Adrenal gland (tissue), 12 donors: ENCODE data around the gene SNAP47. TPM values are rescaled to one million over a fixed set of nuclear protein-coding genes. Genes with fewer than 3 reads are reported as not detected.
"Not testable (repeated sequence)": the region's sequence is repeated elsewhere in the genome, so short reads cannot be mapped to it uniquely, and the experiment has no call there.

Experiments used
- DNase-seq, 7 donors: peaks; one replicate each; pipeline ENCODE4 v3.0.0-alpha.2; 2019 to 2020
- H3K27ac ChIP-seq, 5 donors: fragments of 200-600 bp; sonication (generic) in 4 of 5; 1 replicate in 3 of 5; 2 replicates in 2 of 5; pipeline versions ENCODE4 v1.5.1 to v1.8.0; 2016 to 2020; ENCODE audit warnings: mild to moderate bottlenecking in 1 of 5
- H3K27me3 ChIP-seq: fragments of 200-600 bp; 2 replicates; pipeline ENCODE4 v1.8.0; 2021
- H3K36me3 ChIP-seq, 2 donors: fragments of 200-600 bp; replicated peaks in 1 of 2; 1 replicate in 1 of 2; 2 replicates in 1 of 2; pipeline versions ENCODE4 v1.5.1 to v1.8.0; 2018 to 2022
- H3K4me1 ChIP-seq, 2 donors: fragments of 200-600 bp; replicated peaks in 1 of 2; 1 replicate in 1 of 2; 2 replicates in 1 of 2; pipeline versions ENCODE4 v1.5.1 to v1.8.0; 2018 to 2021
- H3K4me3 ChIP-seq, 4 donors: fragments of 200-600 bp; sonication (generic) in 3 of 4; one replicate each; pipeline ENCODE4 v1.5.1; 2016 to 2018
- H3K9me3 ChIP-seq, 3 donors: fragments of 200-600 bp; sonication (generic) in 1 of 3; replicated peaks in 1 of 3; 1 replicate in 2 of 3; 2 replicates in 1 of 3; pipeline versions ENCODE4 v1.5.1 to v1.8.0; 2016 to 2021
- POLR2A ChIP-seq, 2 donors: fragments of 450-650 bp; IDR thresholded peaks; one replicate each; pipeline ENCODE4 v1.6.1; 2017; ENCODE audit warnings: antibody characterized with exemption in 2 of 2, mild to moderate bottlenecking in 2 of 2, moderate library complexity in 1 of 2
- WGBS, 4 donors: extraction: QIAGEN DNeasy Blood & Tissue Kit in 2 of 4; methylation state at CpG; one replicate each; pipeline versions ENCODE4 v1.1.5 to v1.1.7; 2013 to 2017; 5-methylcytosine and 5-hydroxymethylcytosine counted together
- intact Hi-C, 2 donors: fragments of 100-400 bp; cut with DNase I; formaldehyde crosslinking; loops; one replicate each; pipeline versions ENCODE4 v1.14.1 to v1.15.0; 2022 to 2023
- polyA plus RNA-seq, 3 donors: library from polyadenylated mRNA; stranded (reverse); fragments of 200-250 nt in 2 of 3; fragments of 350-450 nt in 1 of 3; fragmentation: Illumina TruSeq in 1 of 3; extraction: RNeasy Lipid Tissue Mini Kit (QIAGEN cat#74804) in 1 of 3; gene quantifications; one replicate each; pipeline ENCODE4 v1.2.3, GENCODE V29; 2013 to 2014
- total RNA-seq, 9 donors: library from RNA; depleted of rRNA in 4 of 9; stranded (reverse); fragments of >200 nt in 4 of 9; fragments of 120-200 nt in 1 of 9; fragmentation: NEBNext Ultra II Directional in 1 of 9; extraction: Animal tissue kit (Norgen Biotek cat#: 25700) in 1 of 9; gene quantifications; one replicate each; pipeline versions ENCODE4 v1.1.0 to v1.2.4, GENCODE V29; 2013 to 2023
- TF ChIP-seq, protein P1 (sequence below), 6 experiments: fragments of 450-650 bp in 4 of 6; fragments of 200-600 bp in 2 of 6; sonication (generic) in 1 of 6; IDR thresholded peaks; 1 replicate in 5 of 6; 2 replicates in 1 of 6; pipeline versions ENCODE4 v1.5.1 to v1.8.0; 2016 to 2021; ENCODE audit warnings: antibody characterized with exemption in 6 of 6, mild to moderate bottlenecking in 2 of 6, moderate library complexity in 1 of 6
- donor health status: healthy with polysubstance abuse.
- donor health status: Bipolar disorder and iron deficiency.
- donor health status: DM: yes; HTN: yes; CAD: no.
- donor health status: DM: no; HTN: no; CAD: no.
- donor health status: DM: no; HTN: no; CAD: no.
- donor health status: DM: yes; HTN: yes; CAD: no.

Gene SNAP47
- total and polyA plus RNA-seq, 12 donors, result 24.5 to 216 (median 103) TPM

DNA sequence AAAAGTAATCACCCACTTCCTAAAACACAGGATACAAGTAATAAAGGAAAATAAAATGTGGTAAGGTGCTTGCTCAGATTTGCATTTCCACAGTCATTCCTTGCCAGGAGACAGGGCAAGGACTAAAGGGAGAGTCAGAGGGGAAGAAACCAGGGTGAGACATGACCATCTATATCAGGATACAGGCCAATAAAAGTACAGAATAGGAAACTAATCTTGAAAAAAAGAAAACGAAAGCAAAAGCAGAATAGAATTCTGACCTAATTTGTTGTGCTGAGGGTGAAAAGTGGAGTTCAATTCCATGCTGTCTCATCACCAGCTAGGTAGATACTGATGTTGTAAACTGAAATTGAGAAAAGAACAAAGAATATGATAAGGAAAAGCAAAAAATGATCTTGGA is 27.4 kb upstream of the SNAP47 start:
- Histone ChIP-seq H3K36me3 (no peaks in the 10 kb centered on the region), H3K9me3 (peaks cover 0 to under 1% (median 0%) of the 10 kb centered on the region in 3 donors), H3K27ac (no peak overlapping the region), H3K27me3 (no peaks in the 10 kb centered on the region), H3K4me1 (no peaks in the 10 kb centered on the region), H3K4me3 (no peak overlapping the region)
- DNase-seq, result no peak
- no peak for TF ChIP-seq POLR2A (IDR thresholded peaks at IDR 0.05)
- TF ChIP-seq, protein P1, sequence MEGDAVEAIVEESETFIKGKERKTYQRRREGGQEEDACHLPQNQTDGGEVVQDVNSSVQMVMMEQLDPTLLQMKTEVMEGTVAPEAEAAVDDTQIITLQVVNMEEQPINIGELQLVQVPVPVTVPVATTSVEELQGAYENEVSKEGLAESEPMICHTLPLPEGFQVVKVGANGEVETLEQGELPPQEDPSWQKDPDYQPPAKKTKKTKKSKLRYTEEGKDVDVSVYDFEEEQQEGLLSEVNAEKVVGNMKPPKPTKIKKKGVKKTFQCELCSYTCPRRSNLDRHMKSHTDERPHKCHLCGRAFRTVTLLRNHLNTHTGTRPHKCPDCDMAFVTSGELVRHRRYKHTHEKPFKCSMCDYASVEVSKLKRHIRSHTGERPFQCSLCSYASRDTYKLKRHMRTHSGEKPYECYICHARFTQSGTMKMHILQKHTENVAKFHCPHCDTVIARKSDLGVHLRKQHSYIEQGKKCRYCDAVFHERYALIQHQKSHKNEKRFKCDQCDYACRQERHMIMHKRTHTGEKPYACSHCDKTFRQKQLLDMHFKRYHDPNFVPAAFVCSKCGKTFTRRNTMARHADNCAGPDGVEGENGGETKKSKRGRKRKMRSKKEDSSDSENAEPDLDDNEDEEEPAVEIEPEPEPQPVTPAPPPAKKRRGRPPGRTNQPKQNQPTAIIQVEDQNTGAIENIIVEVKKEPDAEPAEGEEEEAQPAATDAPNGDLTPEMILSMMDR (IDR thresholded peaks at IDR 0.05), result no peak
- WGBS, 4 donors, result 38 to 65% (median 52%) methylated on average over 1 of the region's 1 CpG
- intact Hi-C loops, result no loop called here

DNA sequence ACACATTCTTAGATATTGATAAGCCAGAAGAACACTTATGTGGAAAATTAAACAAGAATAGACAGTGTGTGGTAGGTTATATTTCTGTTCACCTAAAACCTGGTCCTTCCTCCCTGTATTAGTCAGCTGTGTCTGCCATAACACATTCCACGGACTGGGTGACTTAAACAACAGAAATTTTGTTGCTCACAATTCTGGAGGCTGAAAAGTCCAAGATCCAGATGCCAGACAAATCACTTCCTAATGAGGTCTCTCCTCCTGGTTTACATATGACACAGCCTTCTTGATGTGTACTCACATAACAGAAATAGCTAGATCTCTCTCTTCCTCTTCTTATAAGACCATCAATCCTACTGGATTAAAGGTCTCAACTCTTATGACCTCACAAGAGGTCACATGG is 25.8 kb upstream of the SNAP47 start:
- WGBS, 4 donors, result 65 to 88% (median 76%) methylated on average over 1 of the region's 1 CpG
- Histone ChIP-seq H3K27me3 (no peaks in the 10 kb centered on the region), H3K4me1 (no peaks in the 10 kb centered on the region), H3K27ac (no peak overlapping the region), H3K36me3 (no peaks in the 10 kb centered on the region), H3K9me3 (no peaks in the 10 kb centered on the region), H3K4me3 (no peak overlapping the region)
- intact Hi-C loops, result no loop called here
- TF ChIP-seq, protein P1 (IDR thresholded peaks at IDR 0.05), result no peak
- TF ChIP-seq POLR2A (IDR thresholded peaks at IDR 0.05), result no peak
- no peak for DNase-seq

DNA sequence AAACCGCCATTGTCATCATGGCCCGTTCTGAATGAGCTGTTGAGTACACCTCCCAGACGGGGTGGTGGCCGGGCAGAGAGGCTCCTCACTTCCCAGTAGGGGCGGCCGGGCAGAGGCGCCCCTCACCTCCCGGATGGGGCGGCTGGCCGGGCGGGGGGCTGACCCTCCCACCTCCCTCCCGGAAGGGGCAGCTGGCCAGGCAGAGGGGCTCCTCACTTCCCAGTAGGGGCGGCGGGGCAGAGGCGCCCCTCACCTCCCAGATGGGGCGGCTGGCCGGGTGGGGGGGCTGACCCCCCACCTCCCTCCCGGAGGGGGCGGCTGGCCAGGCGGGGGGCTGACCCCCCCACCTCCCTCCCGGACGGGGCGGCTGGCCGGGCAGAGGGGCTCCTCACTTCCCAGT is 24.8 kb upstream of the SNAP47 start:
- 91 to 96% (median 93%) methylated on average over 7 to 20 of the region's 24 CpGs for WGBS, 4 donors
- DNase-seq, intact Hi-C loops, H3K4me3 ChIP-seq, H3K9me3 ChIP-seq, H3K27me3 ChIP-seq, H3K27ac ChIP-seq, H3K36me3 ChIP-seq, H3K4me1 ChIP-seq: not testable (repeated sequence)

DNA sequence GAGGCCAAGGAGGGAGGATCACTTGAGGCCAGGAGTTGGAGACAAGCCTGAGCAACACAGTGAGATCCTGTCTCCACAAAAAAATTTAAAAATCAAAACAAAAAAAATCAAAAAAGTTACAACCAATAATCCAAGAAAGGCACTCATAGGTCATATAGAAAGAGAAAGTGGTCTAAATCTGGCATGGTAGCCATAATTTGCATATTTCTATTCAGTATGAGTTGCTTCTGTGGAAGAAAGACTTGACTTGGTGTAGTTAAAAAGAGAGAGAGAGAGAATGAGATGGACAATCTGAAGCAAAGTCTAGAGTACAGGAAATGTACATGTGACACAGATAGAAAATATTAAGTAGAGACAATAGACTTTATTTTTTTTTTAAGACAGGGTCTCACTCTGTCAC is 22.6 kb upstream of the SNAP47 start:
- intact Hi-C loops, result no loop called here

DNA sequence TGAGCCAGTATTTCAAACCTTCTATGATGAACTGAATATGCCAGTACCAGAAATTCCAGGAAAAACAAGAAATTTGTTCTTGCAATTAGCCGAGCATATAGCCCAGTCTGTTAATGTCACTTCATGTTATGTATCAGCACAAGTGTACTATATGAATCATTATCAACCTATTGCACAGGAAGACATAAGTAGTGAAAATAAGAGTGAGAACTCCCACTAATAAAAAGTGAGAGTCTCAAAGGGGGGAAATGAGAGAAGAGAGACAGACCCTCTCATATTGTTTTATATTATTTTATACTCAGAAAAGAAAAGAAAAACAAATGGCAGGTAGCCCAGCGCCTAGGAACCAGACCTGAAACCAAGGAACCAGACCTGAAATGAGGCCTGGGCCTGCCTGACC is 16.3 kb upstream of the SNAP47 start:
- Histone ChIP-seq H3K36me3 (no peaks in the 10 kb centered on the region), H3K27ac (no peak overlapping the region), H3K27me3 (no peaks in the 10 kb centered on the region), H3K9me3 (no peaks in the 10 kb centered on the region), H3K4me3 (no peak overlapping the region), H3K4me1 (no peaks in the 10 kb centered on the region)
- intact Hi-C loops, result no loop called here
- no peak for DNase-seq
- 49 to 78% (median 74%) methylated on average over 2 of the region's 2 CpGs for WGBS, 4 donors
- TF ChIP-seq, protein P1 (IDR thresholded peaks at IDR 0.05), result no peak
- TF ChIP-seq POLR2A (IDR thresholded peaks at IDR 0.05), result no peak

More for the DNA sequence above, 22.6 kb upstream of the SNAP47 start:
- TF ChIP-seq, protein P1 (IDR thresholded peaks at IDR 0.05), result no peak
- DNase-seq, result no peak
- Histone ChIP-seq H3K36me3 (no peaks in the 10 kb centered on the region), H3K27ac (no peak overlapping the region), H3K4me3 (no peak overlapping the region), H3K27me3 (no peaks in the 10 kb centered on the region), H3K9me3 (no peaks in the 10 kb centered on the region), H3K4me1 (no peaks in the 10 kb centered on the region)
